Left renal pelvis (tissue), 4 donors: ENCODE measurements around the gene PIP4K2B. TPM values are rescaled to one million over a fixed set of nuclear protein-coding genes. Genes with fewer than 3 reads are reported as not detected.

Experiments used
- DNase-seq, 4 donors: peaks; one replicate each; pipeline ENCODE4 v3.0.0-alpha.2; 2013; ENCODE audit warnings: low read depth in 4 of 4, low spot score in 3 of 4
- polyA plus RNA-seq, 4 donors: library from polyadenylated mRNA; unstranded; fragments of 120-200 nt; gene quantifications; one replicate each; pipeline ENCODE4 v1.2.1, GENCODE V29; 2013; ENCODE audit not compliant: insufficient read length in 4 of 4

Gene PIP4K2B
- polyA plus RNA-seq, 4 donors = 77.9 to 81.5 (median 79.8) TPM

DNA sequence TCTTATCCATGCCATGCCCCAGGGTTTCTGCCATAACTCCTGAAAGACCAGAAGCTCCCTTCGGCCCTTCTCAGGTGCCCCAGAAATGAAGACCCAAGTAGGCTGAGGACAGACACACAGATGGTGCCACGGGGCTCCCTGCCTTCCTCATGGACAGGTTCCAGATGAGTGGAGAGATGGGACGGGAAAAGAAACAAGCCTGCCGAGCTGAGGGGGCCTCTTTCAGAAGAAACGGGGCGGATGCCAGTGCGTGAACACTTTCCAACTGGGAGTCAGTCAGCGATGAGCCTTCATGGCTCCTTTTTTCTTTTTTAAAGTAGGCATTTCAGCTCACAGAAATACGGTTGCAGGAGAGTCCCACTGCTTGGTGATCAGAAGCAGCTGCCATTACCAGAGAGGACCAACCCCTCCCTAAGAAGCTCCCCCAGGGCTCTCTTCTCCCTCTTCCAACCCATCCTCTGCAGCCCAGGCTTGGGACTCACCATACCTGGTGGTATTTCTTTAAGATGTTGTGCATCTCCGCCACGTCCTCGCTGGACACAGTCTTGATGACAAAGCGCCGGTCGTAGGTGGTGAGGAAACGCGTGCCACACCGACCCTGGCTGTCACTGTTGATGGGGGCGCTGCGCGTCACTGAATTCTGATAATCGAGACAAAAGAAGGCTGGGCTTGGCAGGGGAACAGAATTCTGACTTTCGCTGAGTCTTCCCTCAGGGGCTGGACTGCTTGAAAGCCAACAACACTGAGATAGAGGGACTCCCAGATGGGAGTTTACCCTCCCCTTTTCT, 19.2 kb downstream of the PIP4K2B start:
- no peak for DNase-seq

DNA sequence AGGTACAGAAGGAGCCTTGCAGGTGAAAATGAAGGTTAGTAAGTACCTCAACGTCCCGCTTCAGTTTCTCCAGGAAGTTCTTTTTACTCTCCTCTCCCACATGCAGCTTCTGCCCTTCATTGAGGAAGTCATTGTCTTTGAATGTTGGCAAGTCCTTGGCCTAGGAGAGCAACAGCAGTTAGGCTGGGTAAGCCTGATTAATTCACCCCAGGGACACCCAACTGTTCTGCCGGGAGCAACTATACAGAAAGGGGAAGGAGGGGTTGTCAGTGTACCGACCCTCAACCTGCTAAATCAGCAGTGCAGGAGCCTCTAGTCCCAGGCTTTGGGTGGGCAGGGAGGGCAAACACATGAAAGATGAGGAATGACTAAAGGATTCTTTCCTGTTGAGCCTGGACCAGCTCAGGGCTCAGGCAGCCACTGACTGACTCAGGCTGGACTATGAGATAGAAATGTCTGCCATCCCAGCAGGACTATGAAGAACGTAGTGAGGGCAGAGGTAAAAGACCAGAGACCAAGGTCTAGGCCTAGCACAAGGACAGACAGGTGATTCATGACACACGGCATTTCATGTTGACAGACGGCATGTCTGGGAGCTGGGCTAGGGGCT, 21.6 kb downstream of the PIP4K2B start:
- DNase-seq = no peak

DNA sequence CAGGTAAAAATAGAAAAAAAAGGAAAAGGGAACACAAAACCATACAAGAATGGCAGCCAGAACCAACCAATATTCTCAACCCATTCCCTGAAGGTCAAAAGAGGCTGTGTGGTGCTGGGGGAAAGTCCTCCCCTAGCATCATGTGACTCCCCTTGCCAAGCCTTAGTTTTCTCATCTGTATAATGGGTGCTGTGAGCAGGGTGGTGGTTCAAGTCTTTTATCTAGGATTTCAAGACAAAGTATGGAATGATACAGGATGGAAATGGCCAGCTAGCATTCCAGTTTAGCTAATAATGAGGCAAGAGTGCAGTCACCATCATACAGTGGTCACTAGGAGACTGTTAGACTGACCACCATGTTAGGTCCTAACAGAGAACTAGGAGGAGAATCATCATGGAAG, 26.1 kb downstream of the PIP4K2B start:
- DNase-seq = no peak

DNA sequence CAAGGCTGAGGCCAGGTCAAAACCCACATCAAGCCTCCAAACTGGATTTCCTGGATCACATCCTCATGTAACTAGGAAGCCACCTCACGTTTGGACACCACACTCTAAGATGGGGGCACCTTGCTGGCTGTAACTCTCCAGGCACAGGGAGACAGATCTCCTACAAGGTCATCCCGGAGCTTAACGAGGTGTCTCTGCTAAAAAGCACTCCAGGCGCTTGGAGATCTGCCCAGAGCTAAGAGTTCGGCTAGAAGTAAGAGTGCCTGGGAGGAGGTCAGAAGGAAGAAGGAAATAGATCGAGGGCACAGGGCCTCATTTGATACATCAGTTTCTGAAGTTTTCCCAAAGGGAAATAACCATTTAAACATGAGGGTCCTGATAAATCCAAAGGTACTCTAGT, 30.9 kb downstream of the PIP4K2B start:
- no peak for DNase-seq

DNA sequence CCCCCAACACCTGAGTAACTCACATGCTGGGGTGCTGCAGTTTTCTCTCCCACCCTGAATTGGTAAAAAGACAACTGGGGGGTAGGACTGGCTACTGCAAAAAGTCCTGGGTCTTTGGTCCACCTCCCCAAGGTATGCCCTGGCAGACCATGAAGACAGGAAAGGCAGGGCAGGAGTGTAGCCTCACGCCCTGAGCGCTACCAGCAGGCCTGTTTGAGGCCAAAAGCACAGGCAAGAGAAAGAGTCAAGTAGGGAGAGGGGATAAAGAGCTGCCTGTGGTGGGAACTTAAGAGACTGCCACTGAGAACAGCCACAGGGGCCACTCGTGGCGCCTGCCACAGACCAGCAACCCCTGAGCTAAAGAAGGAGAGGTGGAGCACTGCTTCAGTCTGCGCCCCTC, 33.0 kb downstream of the PIP4K2B start:
- no peak for DNase-seq

DNA sequence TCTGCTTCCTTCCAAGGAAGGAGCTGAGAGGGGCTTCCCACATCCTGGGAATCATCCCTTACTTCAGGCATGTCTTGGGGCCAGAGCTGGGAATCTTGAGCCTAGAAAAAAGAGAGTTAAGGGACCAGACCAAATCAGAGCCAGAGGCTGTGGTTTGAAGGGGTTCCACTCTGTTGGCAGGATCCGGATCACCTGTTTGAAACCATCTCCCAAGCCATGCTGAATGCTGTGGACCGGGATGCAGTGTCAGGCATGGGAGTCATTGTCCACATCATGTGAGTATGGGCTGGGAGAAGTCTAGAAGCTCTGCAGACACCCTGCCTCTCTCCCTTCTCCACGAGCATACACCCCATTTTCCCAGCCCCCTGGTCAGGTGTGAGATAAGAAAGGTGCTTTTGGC, 37.1 kb downstream of the PIP4K2B start:
- no peak for DNase-seq

DNA sequence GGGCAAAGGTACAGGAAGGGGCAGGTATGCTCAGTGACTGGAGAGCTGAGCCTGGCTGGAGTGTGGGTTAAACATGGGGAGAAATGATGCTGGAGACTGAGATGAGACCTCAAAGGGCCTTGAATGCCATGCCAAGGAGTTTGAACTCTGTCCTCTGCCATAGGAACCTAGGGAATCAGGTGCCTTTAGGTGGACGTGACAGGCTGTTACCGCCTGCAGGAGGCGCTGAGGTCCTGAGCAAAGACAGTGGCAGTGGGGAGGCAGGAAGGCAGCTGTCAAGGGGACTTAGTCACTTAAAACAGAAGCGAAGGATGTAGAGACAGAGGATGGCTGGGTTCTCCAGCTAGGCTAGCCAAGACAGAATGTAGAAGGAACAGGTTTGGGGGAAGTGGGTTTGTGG, 37.7 kb downstream of the PIP4K2B start:
- no peak for DNase-seq

DNA sequence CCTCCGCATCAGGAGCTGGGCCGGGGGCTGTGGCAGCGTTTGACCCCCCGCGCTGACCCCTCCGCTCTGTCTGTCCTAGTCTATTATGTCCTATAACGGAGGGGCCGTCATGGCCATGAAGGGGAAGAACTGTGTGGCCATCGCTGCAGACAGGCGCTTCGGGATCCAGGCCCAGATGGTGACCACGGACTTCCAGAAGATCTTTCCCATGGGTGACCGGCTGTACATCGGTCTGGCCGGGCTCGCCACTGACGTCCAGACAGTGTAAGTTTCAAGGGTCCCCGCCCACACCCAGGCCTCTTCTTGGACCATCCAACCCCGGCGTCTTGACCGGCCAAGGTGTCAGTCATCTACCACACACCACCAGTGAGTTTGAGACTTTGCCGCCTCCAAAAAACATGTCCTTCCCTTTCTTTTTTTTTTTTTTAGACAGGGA, 46.3 kb downstream of the PIP4K2B start:
- DNase-seq = no peak

DNA sequence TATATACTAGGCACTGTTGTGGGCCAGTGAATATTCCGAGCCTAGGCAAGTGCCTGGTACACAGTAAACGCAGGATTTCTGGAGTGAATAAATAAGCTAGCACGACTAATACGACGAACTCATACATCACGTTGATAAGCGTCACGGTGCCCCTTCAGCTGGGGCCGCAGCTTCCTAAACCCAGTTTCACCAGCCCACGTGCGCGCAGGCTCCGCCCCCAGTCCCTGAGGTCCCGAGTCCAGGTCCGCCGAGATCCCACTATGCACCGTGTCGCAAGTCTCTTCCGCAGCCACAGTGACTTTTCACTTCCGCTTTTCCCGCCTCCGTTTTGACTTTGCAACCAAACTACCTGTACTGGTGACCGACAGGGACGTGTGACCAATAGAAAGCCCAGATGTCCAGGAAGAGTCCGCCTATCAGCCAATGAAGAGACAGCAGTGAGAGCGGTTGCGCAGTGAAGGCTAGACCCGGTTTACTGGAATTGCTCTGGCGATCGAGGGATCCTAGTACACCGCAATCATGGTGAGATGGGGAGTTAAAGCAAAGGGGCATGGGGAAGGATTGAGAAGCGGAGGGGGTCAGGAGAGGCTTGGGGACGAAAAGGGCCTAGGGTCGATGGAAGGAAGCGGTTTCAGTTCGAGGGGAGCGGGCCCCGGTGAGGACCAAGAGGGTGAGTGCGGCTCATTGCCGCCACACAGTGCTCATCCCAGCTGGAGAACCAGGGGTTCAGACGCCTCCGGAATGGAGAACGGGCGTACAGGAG, 46.9 kb downstream of the PIP4K2B start, which contains the start of gene PSMB3:
PSMB3 (plus strand) TSS at position 434 of the 763 bp plus-strand sequence; CDS start at position 520, 86 bp downstream.
- peak; percentile 96 to 98 (median 98) for DNase-seq

DNA sequence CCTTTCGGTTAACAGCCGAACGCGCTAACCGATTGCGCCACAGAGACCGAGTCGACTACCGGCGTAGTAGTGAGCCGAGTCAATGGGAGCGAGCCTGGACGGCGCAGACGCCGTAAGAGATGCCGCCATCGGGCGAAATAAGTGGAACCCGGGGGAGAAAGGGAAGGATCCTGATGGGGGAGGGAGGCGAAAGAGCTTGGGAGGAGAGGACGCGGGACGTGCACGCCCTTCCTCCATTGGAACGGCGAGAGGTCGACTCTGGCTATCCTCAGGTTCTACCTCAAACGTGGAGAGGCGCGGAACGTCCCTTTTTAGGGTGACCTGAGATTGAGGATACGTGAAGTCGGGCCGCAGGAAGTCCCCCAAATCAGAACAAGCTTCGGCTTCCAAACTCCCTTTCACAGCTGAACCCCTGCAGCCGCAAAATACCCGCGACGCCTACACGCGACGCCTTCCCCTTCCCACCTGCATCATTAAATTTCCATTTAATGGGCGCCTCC, 47.5 kb downstream of the PIP4K2B start:
- peak in 1 of 4 donors; percentile 76 for DNase-seq

DNA sequence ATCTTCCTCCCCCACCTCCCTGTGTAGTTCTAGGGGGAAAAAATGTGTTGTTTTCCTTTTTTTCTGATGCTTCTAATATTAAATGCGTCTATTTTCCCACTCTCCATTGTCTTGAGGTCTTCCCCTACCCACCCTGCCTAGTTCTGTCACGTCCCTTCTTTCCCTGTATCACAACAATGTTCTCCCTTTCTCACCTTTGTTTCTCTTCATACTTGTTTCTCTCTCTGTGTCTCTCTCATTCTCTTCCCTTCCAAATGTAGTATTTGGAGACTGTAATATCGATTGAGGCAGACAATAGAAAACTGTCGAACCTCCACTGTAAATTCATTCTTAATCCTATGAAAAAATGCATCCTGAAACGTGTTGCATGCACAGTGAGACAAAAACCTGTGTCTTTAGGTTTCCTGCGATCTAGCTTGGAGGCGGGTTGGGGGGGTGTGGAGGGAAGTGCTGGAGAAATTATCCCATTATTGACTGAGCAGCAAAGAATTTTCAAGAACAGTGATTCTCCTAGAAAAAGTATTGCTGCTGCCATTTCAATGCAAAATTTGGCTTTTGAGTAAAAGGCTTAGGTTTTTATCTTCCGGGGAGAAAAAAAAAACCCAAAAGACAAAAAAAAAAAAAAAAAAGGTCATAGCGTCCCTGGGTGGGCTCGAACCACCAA, 48.1 kb downstream of the PIP4K2B start:
- DNase-seq = no peak

DNA sequence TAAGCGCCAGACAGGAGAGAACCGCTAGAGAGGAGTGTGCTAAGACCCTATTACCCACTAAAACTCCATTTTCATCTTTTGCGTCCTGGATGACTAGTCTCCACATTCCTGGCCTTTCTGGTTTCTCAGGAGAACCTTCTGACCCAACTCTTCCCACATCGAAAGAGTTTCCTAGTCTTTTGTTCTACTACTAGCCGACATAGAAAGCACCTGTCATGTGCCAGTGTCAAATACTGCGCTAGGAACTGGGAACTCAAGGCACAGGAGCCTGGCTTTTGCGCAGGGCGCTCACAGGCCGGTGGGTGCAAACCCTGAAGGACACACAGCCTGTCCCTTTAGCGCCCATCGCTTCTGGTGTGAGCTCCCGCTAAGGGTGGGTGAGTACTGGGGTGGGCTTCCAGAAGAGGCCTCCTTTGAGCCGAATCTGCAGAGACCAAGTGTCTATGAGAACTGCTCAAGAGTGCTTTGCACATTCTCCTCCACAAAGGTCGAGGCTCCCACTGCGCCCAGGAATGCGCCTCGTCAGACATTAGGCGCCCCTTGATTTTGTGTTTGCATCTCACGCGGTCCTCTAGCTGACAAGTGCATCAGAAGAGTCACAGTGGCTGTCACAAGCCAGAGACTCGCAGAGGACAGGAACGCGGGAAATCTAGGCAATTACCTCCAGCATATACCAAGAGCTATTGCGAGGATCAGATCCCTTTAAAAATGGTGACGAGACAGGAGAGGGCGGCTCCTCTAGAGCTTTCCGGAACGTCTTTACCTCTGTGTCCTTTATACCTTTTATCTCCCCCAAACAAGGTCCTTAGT, 48.8 kb downstream of the PIP4K2B start:
- no peak for DNase-seq

DNA sequence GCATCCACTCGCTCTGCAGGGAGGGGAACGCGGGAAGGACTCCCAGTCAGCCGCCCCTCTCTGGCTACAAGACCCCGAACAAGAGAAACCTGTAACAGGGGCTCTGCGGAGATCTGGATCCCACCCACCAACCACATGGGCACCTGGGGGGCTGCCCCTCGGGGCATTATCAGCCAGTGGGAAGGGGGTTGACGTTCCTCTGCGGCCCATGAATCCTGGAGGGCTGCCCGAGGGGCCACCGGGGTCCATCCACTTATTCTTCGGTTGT, 49.4 kb downstream of the PIP4K2B start:
- DNase-seq = no peak

DNA sequence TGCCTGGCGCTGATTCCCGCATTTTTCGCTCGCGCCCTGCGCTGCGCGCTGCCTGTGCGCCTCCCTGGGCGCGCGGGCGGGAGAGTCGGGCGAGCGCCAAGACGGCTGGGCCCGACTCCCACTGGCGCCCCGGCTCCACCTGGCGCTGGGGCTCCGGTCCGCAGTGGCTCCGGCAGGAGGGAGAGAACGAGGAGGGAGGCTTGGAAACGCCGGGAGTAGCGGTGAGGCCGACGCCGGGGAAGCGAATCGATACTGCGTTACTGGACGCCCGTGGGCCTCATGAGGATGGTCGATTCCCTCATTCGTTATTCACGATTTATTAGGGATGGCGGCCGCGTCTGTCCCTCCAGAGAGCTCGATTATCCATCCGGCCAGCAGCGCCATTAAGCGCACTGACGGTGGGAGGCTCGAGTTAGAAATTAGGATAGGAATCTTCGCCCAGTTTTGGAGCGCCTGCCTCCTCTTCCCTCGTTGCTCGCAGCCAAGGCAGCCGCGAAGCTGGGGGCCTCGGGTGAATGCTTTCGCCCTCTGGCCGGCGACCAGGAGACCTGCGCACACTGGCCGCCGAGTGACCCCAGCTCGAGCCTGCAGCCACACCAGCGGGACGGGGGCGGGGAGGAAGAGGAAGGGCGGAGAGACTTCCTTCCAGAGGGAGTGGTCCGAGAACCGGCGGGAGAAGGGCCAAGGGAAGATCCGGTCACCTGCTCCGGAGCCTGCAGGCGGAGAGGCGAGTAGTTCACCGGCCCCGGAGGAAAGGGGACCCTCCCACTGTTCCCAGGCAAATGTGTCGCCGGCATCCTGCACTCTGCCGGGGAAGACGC, 49.9 kb downstream of the PIP4K2B start:
- DNase-seq = no peak

DNA sequence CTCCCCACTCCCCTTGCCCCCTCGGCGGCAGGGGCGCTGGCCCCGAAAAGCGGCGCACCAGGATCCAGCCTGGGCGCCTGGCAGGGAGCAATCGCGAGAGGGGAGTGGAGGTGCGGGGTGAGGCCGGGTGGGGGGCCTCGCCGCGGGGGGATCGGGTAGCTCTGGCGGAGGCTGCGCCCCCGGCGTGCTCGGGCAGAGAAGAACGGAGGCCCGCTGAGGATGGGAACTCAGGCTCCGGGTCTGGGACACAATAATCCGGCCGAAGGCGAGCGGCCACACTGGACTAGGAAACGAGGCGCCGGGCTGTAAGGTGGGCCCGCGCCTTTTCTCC, 50.5 kb downstream of the PIP4K2B start:
- DNase-seq = no peak

DNA sequence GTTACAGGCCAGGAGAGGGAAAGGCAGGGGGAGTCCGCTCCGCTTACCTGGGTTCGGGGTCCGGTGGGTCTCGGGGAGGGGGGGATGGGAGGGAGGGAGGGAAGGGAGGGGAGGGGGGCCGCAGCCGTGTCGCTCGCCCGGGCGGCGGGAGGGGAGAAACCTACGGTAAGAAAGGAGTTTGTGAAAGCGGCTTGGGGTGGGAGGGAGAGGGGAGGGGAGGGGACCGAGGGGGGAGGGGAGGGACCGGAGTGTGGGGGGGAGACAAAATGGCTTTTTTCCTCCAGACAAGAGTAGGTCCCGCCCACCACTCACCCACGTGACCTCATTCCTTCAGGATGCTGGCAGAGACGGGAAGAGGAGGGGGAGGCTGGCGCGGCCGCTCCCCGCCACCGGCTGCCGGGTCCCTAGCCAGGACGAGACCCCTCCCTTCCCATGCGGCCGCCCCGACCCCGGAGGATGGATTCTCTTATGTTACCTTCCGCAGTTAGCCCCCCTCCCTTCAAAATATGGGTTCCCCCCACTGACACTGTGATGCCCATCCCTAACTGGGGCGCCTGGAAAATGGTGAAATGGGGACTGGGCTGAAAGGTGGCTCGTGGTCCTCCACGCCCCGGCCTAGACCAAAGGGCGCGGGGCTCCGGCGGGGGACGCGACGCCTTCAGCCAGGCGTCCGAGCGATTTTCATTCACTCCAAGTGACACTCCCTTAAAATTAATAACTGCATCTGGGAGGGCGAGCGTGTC, 51.0 kb downstream of the PIP4K2B start, which contains the start of gene PCGF2:
PCGF2 (minus strand) TSS at position 188 of the 743 bp plus-strand sequence. CDS start 7,934 bp downstream, outside the sequence.
- peak; percentile 88 to 92 (median 90) for DNase-seq

DNA sequence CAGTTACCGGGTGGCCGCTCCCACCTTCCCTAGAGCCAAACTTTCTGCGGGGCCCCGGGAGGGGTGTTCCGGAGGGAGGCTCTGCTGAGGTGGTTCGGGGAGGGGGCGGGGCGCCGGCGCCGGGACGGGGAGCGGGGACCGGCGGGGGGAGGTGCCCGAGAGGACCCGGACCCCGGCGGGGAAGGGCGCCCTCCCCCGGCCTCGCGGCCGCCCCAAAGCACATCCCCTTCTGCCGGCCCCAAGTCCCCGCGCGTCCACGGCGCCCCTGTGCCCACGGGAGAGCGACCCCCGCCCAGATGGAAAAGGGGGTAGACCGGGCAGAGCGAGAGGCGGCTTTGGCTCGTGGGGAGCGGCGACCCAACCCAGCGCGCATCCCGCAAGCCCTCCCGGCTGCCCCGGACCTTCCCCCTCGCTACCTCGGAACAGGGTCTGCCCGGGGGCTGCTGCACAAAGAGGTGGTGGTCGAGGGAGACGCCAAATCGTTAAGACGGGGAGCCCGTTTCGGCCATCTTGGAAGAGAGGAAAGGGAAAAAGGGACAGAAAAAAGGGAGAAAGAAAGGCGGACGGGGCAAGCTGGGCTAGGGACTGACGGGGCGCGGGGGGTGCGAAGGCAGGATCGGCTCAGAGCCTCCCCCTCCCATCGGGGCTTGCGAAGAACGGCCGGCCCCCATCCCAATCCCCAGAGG, 51.8 kb downstream of the PIP4K2B start:
- no peak for DNase-seq

DNA sequence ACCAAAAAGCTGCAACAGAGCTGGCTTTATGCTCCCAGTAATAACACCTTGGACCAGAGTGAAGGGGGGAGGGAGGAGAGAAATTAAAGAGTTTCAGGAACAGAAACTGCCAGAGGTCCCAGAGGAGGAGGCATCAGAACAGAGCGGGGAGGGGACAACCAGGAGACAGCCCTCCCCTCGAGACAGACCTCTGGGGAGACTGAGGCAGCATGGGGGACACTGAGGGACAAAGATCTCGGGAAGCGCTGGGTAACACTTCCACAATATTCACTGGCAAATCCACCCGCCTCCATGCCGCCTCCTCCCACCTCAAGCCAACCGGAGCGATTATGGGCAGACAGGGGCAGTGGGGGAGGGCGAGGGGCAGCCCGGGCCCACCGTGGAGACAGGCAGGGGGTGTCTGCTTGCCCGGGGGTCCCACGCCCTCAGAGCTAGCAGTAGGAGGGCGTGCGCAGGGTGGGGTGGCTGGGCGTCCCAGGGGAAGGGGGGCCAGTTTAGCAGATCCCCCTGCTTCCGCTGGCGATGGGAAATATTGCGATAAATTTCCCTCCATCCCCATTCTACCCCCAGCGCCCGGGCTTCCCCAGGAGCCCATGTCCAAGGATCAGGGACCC, 52.4 kb downstream of the PIP4K2B start:
- no peak for DNase-seq
